Endothelial cell of umbilical vein (primary cell): ENCODE results near the gene RIMS4. TPM values are rescaled to one million over a fixed set of nuclear protein-coding genes. Genes with fewer than 3 reads are reported as not detected.

Source experiments
- BruUV-seq: library from RNA; stranded (reverse); fragments of 400-500 nt; replicated peaks from 2 replicates; lab custom pipeline; 2021; lab: Mats Ljungman, UMichigan
- CTCF ChIA-PET: fragments of 300-600, 350-600 bp; sonication (Branson Sonifier 250); formaldehyde crosslinking; loops from one replicate; lab custom pipeline; 2021; ENCODE audit warnings: antibody characterized with exemption, inconsistent platforms; lab: Charles Lee
- POLR2A ChIA-PET: fragments of 300-600, 350-600 bp; sonication (Branson Sonifier 250); formaldehyde crosslinking; loops from one replicate; lab custom pipeline; 2021; ENCODE audit warnings: antibody characterized with exemption, inconsistent platforms; lab: Charles Lee
- DNase-seq: peaks from one replicate; pipeline ENCODE4 v3.0.0-alpha.2; 2011; ENCODE audit warnings: low read depth, low spot score
- FAIRE-seq: peaks from 2 replicates; lab custom pipeline; 2011; peaks lifted over from hg19 to GRCh38; lab: Jason Lieb, UNC
- H2AFZ ChIP-seq: 2 replicates; pipeline ENCODE4 v1.6.0; 2012; ENCODE audit warnings: low read depth, low read length, control low read depth, inconsistent platforms
- H3K27ac ChIP-seq: 2 replicates; pipeline ENCODE4 v1.5.1; 2011; ENCODE audit warnings: low read depth, mild to moderate bottlenecking, control low read depth, low read length, moderate library complexity; ENCODE audit not compliant: insufficient read depth
- H3K27me3 ChIP-seq, 2 experiments: 2 replicates each; pipeline versions ENCODE4 v1.6.0 to v1.6.1; 2011; ENCODE audit warnings: low read length in 2 of 2, mixed read lengths in 1 of 2; ENCODE audit not compliant: control insufficient read depth in 2 of 2, insufficient read depth in 2 of 2
- H3K36me3 ChIP-seq, 2 experiments: 2 replicates in 1 of 2; 3 replicates in 1 of 2; pipeline ENCODE4 v1.5.1; 2011; ENCODE audit warnings: low read length in 2 of 2, mild to moderate bottlenecking in 1 of 2, moderate library complexity in 1 of 2; ENCODE audit not compliant: control insufficient read depth in 2 of 2, insufficient read depth in 2 of 2; ENCODE audit errors: extremely low read depth in 1 of 2
- H3K4me1 ChIP-seq: 3 replicates; pipeline ENCODE4 v1.5.1; 2011; ENCODE audit warnings: mild to moderate bottlenecking, low read length; ENCODE audit not compliant: control insufficient read depth, insufficient read depth; ENCODE audit errors: extremely low read depth
- H3K4me2 ChIP-seq: 2 replicates; pipeline ENCODE4 v1.6.1; 2011; ENCODE audit warnings: low read length, control low read depth, mixed read lengths; ENCODE audit not compliant: insufficient read depth
- H3K4me3 ChIP-seq, 3 experiments: fragments of 200-600 bp in 1 of 3; sonication (generic), shearing (Covaris generic) in 1 of 3; replicated peaks in 1 of 3; 2 replicates each; pipeline ENCODE4 v1.5.1; 2011 to 2016; ENCODE audit warnings: control low read depth in 3 of 3, low read length in 3 of 3, mild to moderate bottlenecking in 2 of 3, inconsistent platforms in 1 of 3, low read depth in 1 of 3, moderate library complexity in 1 of 3; ENCODE audit not compliant: insufficient read depth in 1 of 3
- H3K79me2 ChIP-seq: 2 replicates; pipeline ENCODE4 v1.6.0; 2012; ENCODE audit warnings: low read length, inconsistent platforms; ENCODE audit not compliant: control insufficient read depth, insufficient read depth
- H3K9ac ChIP-seq: replicated peaks from 2 replicates; pipeline ENCODE3; 2011; ENCODE audit warnings: low read length, control low read depth; ENCODE audit not compliant: insufficient read depth; ENCODE audit errors: extremely low read depth
- H3K9me1 ChIP-seq: replicated peaks from 3 replicates; pipeline ENCODE4 v1.6.0; 2011; ENCODE audit warnings: mild to moderate bottlenecking, low read length; ENCODE audit not compliant: control insufficient read depth, insufficient read depth; ENCODE audit errors: extremely low read depth
- H3K9me3 ChIP-seq: replicated peaks from 2 replicates; pipeline ENCODE4 v1.5.1; 2012; ENCODE audit warnings: low read length, inconsistent platforms; ENCODE audit not compliant: control insufficient read depth, insufficient read depth
- H4K20me1 ChIP-seq: replicated peaks from 2 replicates; pipeline ENCODE3; 2011; ENCODE audit warnings: mild to moderate bottlenecking, low read length; ENCODE audit not compliant: control insufficient read depth, insufficient read depth; ENCODE audit errors: extremely low read depth
- EZH2 ChIP-seq: IDR thresholded peaks from 2 replicates; pipeline ENCODE4 v1.6.1; 2012; ENCODE audit warnings: borderline replicate concordance, low read depth, mild to moderate bottlenecking, moderate library complexity, low read length, inconsistent platforms; ENCODE audit not compliant: severe bottlenecking
- FOS ChIP-seq: IDR thresholded peaks from 2 replicates; pipeline ENCODE4 v1.6.1; 2011; ENCODE audit warnings: mild to moderate bottlenecking, low read length, moderate library complexity, borderline replicate concordance; ENCODE audit not compliant: insufficient read depth
- GATA2 ChIP-seq: IDR thresholded peaks from 2 replicates; pipeline ENCODE4 v1.7.0; 2011; ENCODE audit warnings: low read depth, mild to moderate bottlenecking, moderate library complexity, mixed read lengths, low read length; ENCODE audit not compliant: insufficient read length, insufficient read depth
- JUN ChIP-seq: IDR thresholded peaks from 2 replicates; pipeline ENCODE4 v1.6.1; 2011; ENCODE audit warnings: borderline replicate concordance, low read depth; ENCODE audit not compliant: insufficient read length, insufficient read depth
- MYC ChIP-seq: IDR thresholded peaks from one replicate; pipeline ENCODE4 v1.6.1; 2011; ENCODE audit warnings: mild to moderate bottlenecking, low read depth, low read length
- POLR2A ChIP-seq: IDR thresholded peaks from 2 replicates; pipeline ENCODE4 v1.6.1; 2012; ENCODE audit warnings: low read depth, mild to moderate bottlenecking, control low read depth, low read length
- dilution Hi-C: fragments of 300-500 bp; cut with MboI; formaldehyde crosslinking; loops from one replicate; pipeline ENCODE4 v1.15.0; 2019; ENCODE audit warnings: low sequenced_read_pairs; ENCODE audit not compliant: extremely low pct_ligation_motif_present
- intact Hi-C: fragments of 100-400 bp; cut with micrococcal nuclease; formaldehyde crosslinking; loops from one replicate; pipeline ENCODE4 v1.10.0; 2022
- polyA plus RNA-seq, 4 experiments: library from polyadenylated mRNA; depleted of rRNA in 3 of 4; stranded (reverse) in 3 of 4; unstranded in 1 of 4; fragments of >200 nt; gene quantifications; 2 replicates each; pipeline versions ENCODE4 v1.2.1 to v1.2.3, GENCODE V29; 2011 to 2012; ENCODE audit warnings: missing spikeins in 1 of 4
- total RNA-seq: library from RNA; stranded (reverse); gene quantifications from 2 replicates; pipeline ENCODE4 v1.2.3, GENCODE V29; 2021
- TF ChIP-seq, protein P1 (sequence below), 2 donors: IDR thresholded peaks; 1 replicate in 1 of 2; 2 replicates in 1 of 2; pipeline ENCODE4 v1.5.1; 2011; ENCODE audit warnings: low read length in 2 of 2, mild to moderate bottlenecking in 2 of 2, moderate library complexity in 2 of 2, control low read depth in 1 of 2, inconsistent platforms in 1 of 2, low read depth in 1 of 2; ENCODE audit not compliant: insufficient read depth in 1 of 2; ENCODE audit errors: extremely low read depth in 1 of 2
- TF ChIP-seq, protein P2 (sequence below): IDR thresholded peaks from 2 replicates; pipeline ENCODE4 v1.6.1; 2011; ENCODE audit not compliant: insufficient read depth, insufficient read length

The RIMS4 gene
- total and polyA plus RNA-seq, 2 donors (not counting 3 experiments of a cell fraction or from before 2014, with no cell fraction given): not detected

DNA sequence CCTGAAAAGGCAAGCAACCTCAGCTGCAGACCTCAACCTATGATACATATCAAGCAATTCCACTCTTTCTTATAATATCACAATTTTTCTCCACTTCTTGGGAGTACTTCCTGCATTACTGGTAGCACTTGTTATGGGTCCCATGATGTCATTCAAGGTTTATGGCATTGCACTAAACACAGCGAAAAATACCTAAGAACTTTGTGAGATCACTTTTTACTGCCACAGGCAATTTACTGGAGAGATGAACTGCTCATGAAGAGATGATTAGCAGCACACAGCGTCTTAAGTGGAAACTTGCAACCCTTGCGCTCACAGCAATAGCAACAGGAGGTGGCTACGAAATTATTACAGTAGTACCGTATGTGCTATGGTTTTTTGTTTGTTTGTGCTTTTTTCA, 19.3 kb upstream of the RIMS4 start:
- Histone ChIP-seq H3K4me1 (no peaks in the 10 kb centered on the region), H3K9ac (no peak overlapping the region), H3K36me3 (no peaks in the 10 kb centered on the region), H3K9me3 (no peaks in the 10 kb centered on the region), H3K4me2 (no peak overlapping the region), H3K79me2 (no peaks in the 10 kb centered on the region), H3K9me1 (no peaks in the 10 kb centered on the region), H4K20me1 (no peaks in the 10 kb centered on the region), H3K27ac (no peak overlapping the region), H3K27me3 (peaks cover 2 to 6% of the 10 kb centered on the region in 2 experiments), H3K4me3 (no peak overlapping the region), H2AFZ (no peak overlapping the region)
- intact Hi-C loops (no loop called here), dilution Hi-C loops (no loop called here)
- ChIA-PET POLR2A (no interaction called here), CTCF (no interaction called here)
- TF ChIP-seq, protein P1, sequence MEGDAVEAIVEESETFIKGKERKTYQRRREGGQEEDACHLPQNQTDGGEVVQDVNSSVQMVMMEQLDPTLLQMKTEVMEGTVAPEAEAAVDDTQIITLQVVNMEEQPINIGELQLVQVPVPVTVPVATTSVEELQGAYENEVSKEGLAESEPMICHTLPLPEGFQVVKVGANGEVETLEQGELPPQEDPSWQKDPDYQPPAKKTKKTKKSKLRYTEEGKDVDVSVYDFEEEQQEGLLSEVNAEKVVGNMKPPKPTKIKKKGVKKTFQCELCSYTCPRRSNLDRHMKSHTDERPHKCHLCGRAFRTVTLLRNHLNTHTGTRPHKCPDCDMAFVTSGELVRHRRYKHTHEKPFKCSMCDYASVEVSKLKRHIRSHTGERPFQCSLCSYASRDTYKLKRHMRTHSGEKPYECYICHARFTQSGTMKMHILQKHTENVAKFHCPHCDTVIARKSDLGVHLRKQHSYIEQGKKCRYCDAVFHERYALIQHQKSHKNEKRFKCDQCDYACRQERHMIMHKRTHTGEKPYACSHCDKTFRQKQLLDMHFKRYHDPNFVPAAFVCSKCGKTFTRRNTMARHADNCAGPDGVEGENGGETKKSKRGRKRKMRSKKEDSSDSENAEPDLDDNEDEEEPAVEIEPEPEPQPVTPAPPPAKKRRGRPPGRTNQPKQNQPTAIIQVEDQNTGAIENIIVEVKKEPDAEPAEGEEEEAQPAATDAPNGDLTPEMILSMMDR (IDR thresholded peaks at IDR 0.05; ENCODE audit: extremely low read depth in 1 of 2, insufficient read depth in 1 of 2, low read depth in 1 of 2, low read length in 2 of 2): no peak
- TF ChIP-seq JUN: no peak
- TF ChIP-seq GATA2: no peak
- no peak for TF ChIP-seq EZH2
- no peak for TF ChIP-seq POLR2A
- TF ChIP-seq, protein P2, sequence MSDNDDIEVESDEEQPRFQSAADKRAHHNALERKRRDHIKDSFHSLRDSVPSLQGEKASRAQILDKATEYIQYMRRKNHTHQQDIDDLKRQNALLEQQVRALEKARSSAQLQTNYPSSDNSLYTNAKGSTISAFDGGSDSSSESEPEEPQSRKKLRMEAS: no peak
- no peak for TF ChIP-seq MYC
- no peak for TF ChIP-seq FOS
- DNase-seq (no peak), FAIRE-seq (no peak)
- BruUV-seq: no TSS peak
